ENCODE data around the gene SEC31A. TPM values are rescaled to one million over a fixed set of nuclear protein-coding genes. Genes with fewer than 3 reads are reported as not detected.

SEC31A gene
- total and polyA plus RNA-seq, 2 experiments from 2014 or later, result 91.0 to 98.8 TPM

DNA sequence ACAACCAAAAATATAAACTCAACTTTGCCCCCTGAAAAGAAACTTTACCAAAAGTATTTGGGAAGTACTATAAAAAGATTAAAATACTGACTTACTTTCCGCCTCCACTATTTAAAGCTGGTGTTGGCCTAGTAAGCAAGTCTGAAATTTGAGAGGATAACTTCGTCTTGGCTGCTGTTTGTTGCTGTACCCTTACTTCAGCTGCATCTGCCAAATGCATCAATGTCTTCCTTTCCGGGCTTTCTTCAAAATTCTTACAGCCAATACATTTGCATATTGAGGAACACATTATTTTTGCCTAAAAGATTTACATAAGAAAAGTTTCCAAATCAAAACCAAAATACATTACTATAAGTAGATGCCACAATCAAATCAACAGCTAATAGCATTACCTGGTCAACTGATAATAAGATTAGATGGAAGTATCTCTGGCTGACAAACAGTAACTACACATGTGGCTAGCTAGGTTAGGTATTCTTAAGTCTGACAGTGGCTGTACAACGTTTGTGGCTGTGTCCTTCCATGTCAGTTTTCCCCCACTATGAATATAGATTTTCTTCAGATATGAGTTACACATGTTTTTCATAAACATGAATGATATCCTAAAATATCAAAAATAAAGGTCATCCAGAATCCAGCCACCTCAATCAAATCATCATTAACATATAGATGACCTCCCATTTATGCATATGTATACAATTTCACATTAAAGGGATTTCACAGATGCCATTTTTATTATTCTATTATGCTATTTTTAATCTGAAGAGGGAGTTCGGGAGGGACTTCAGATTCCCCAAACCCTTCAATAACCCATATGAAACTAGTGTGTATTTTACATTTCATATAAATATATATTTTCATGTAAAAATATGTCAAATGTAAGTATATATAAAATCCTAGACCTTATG lies 40.1 kb upstream of the SEC31A start:
- Histone ChIP-seq H3K27ac (ENCODE audit: low read depth) (no peak overlapping the region), H3K36me3 (ENCODE audit: insufficient read depth) (no peaks in the 10 kb centered on the region), H3K4me1 (ENCODE audit: insufficient read depth) (no peaks in the 10 kb centered on the region), H3K79me2 (replicated peaks; ENCODE audit: insufficient read depth) (no peaks in the 10 kb centered on the region), H3K9me2 (ENCODE audit: insufficient read depth) (no peaks in the 10 kb centered on the region), H3K4me3 (no peak overlapping the region), H3F3A (replicated peaks; ENCODE audit: low read depth) (no peaks in the 10 kb centered on the region), H3K27me3 (ENCODE audit: insufficient read depth) (no peaks in the 10 kb centered on the region), H3K4me2 (no peak overlapping the region), H4K20me1 (replicated peaks; ENCODE audit: insufficient read depth) (no peaks in the 10 kb centered on the region), H2AFZ (no peak overlapping the region)
- peaks cover 8% of the 10 kb centered on the region; the same call in 2 of the 3 replicates for H3K36me3 Mint-ChIP-seq (ENCODE audit: low read depth)
- no peak for ATAC-seq
- no peaks in the 10 kb centered on the region for H3K9me3 Mint-ChIP-seq
- TF ChIP-seq NANOG (IDR thresholded peaks at IDR 0.05; ENCODE audit: borderline replicate concordance) (no peak), REST (IDR thresholded peaks at IDR 0.05; ENCODE audit: unreplicated experiment) (no peak), POLR2AphosphoS5 (IDR thresholded peaks at IDR 0.05; ENCODE audit: low read depth) (no peak), EZH2phosphoT487 (IDR thresholded peaks at IDR 0.05; ENCODE audit: unreplicated experiment) (no peak), STAT1 (IDR thresholded peaks at IDR 0.05; ENCODE audit: unreplicated experiment) (no peak), ZNF331 (CRISPR knock-in tag; IDR thresholded peaks at IDR 0.05; ENCODE audit: low read depth) (no peak), CREB1 (CRISPR knock-in tag; IDR thresholded peaks at IDR 0.05; ENCODE audit: low read depth) (no peak), ZNF114 (CRISPR knock-in tag; IDR thresholded peaks at IDR 0.05) (no peak), ZNF462 (CRISPR knock-in tag; IDR thresholded peaks at IDR 0.05) (no peak), JUNB (IDR thresholded peaks at IDR 0.05; ENCODE audit: unreplicated experiment) (no peak), EZH2 (IDR thresholded peaks at IDR 0.05; ENCODE audit: low read depth, unreplicated experiment) (no peak), CTCF (conservative IDR thresholded peaks at IDR 0.05; ENCODE audit: low read depth in 2 of 2) (no peak)
- TF ChIP-seq, protein P1, sequence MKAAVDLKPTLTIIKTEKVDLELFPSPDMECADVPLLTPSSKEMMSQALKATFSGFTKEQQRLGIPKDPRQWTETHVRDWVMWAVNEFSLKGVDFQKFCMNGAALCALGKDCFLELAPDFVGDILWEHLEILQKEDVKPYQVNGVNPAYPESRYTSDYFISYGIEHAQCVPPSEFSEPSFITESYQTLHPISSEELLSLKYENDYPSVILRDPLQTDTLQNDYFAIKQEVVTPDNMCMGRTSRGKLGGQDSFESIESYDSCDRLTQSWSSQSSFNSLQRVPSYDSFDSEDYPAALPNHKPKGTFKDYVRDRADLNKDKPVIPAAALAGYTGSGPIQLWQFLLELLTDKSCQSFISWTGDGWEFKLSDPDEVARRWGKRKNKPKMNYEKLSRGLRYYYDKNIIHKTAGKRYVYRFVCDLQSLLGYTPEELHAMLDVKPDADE (IDR thresholded peaks at IDR 0.05), result no peak
- H3K27ac Mint-ChIP-seq, result no peak overlapping the region
- no peak overlapping the region for H3K4me3 Mint-ChIP-seq
- H3K4me1 Mint-ChIP-seq, result peaks cover 2% of the 10 kb centered on the region; the same call in 1 of the 3 replicates
- DNase-seq (ENCODE audit: low spot score), result no peak
- no peaks in the 10 kb centered on the region for H3K27me3 Mint-ChIP-seq (ENCODE audit: insufficient read depth, low read depth, poor library complexity)

All from GM23338 (cell line).